Measurements from ENCODE around the gene HIKESHI.

DNA sequence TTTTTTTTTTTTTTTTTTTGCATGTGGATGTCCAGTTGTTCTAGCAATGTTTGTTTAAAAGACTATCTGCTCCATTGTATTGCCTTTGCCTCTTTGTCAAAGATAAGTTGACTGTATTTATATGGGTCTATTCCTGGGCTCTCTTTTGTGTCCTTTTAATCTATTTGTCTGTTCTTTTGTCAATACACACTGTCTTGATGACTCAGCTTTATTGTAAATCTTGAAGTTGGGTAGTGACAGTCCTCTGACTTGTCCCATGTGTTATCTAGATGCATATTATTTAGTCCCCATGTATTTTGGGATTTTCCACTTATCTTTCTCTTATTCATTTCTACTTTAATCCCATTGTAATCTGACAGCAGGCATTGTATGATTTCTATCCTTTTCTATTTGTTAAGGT lies 75.9 kb downstream of the HIKESHI start:
- TF ChIP-seq CREB1 (IDR thresholded peaks at IDR 0.05) = no peak
- no peak for TF ChIP-seq SP1 (IDR thresholded peaks at IDR 0.05; ENCODE audit: low read depth, low read length)
- TF ChIP-seq EP300 (IDR thresholded peaks at IDR 0.05; ENCODE audit: borderline replicate concordance in 1 of 2, low read depth in 2 of 2, low read length in 2 of 2) = no peak
- no peak for TF ChIP-seq POLR2A (IDR thresholded peaks at IDR 0.05; ENCODE audit: control extremely low read depth in 1 of 2, low read depth in 2 of 2, low read length in 2 of 2)
- TF ChIP-seq, protein P1, sequence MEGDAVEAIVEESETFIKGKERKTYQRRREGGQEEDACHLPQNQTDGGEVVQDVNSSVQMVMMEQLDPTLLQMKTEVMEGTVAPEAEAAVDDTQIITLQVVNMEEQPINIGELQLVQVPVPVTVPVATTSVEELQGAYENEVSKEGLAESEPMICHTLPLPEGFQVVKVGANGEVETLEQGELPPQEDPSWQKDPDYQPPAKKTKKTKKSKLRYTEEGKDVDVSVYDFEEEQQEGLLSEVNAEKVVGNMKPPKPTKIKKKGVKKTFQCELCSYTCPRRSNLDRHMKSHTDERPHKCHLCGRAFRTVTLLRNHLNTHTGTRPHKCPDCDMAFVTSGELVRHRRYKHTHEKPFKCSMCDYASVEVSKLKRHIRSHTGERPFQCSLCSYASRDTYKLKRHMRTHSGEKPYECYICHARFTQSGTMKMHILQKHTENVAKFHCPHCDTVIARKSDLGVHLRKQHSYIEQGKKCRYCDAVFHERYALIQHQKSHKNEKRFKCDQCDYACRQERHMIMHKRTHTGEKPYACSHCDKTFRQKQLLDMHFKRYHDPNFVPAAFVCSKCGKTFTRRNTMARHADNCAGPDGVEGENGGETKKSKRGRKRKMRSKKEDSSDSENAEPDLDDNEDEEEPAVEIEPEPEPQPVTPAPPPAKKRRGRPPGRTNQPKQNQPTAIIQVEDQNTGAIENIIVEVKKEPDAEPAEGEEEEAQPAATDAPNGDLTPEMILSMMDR (IDR thresholded peaks at IDR 0.05; ENCODE audit: control extremely low read depth in 1 of 3, insufficient read depth in 1 of 3, low read depth in 1 of 3, low read length in 3 of 3) = no peak
- TF ChIP-seq RAD21 (IDR thresholded peaks at IDR 0.05 in 1 of 2, conservative IDR thresholded peaks at IDR 0.05 in 1 of 2; ENCODE audit: low read depth in 2 of 2, low read length in 2 of 2) = no peak
- TF ChIP-seq JUN (IDR thresholded peaks at IDR 0.05; ENCODE audit: low read depth, low read length) = no peak
- no peak for TF ChIP-seq EZH2 (IDR thresholded peaks at IDR 0.05; ENCODE audit: low read depth, low read length, severe bottlenecking)
- TF ChIP-seq YY1 (IDR thresholded peaks at IDR 0.05; ENCODE audit: low read depth, low read length) = no peak
- no peak for TF ChIP-seq POLR2AphosphoS5 (IDR thresholded peaks at IDR 0.05; ENCODE audit: low read depth, low read length)
- no peak for TF ChIP-seq EGR1 (IDR thresholded peaks at IDR 0.05; ENCODE audit: borderline replicate concordance, low read depth, low read length)
- no peak for TF ChIP-seq RFX5 (IDR thresholded peaks at IDR 0.05; ENCODE audit: borderline replicate concordance, low read depth, low read length)
- no peak for TF ChIP-seq KDM5A (IDR thresholded peaks at IDR 0.05; ENCODE audit: low read length)
